Coronary artery (tissue), 2 donors: ENCODE data around the gene TERT.

ENCODE experiments used
- DNase-seq: peaks from one replicate; pipeline ENCODE4 v3.0.0-alpha.2; 2017; ENCODE audit warnings: low spot score
- H3K27ac ChIP-seq, 2 donors: fragments of 200-600 bp; sonication (generic); one replicate each; pipeline ENCODE4 v1.5.1; 2016 to 2019
- H3K4me3 ChIP-seq: fragments of 200-600 bp; sonication (generic); 2 replicates; pipeline ENCODE4 v1.5.1; 2016; ENCODE audit warnings: mild to moderate bottlenecking, moderate library complexity
- TF ChIP-seq, protein P1 (sequence below): fragments of 200-600 bp; sonication (generic); IDR thresholded peaks from one replicate; pipeline ENCODE4 v1.5.1; 2019; ENCODE audit warnings: antibody characterized with exemption

TERT gene

DNA sequence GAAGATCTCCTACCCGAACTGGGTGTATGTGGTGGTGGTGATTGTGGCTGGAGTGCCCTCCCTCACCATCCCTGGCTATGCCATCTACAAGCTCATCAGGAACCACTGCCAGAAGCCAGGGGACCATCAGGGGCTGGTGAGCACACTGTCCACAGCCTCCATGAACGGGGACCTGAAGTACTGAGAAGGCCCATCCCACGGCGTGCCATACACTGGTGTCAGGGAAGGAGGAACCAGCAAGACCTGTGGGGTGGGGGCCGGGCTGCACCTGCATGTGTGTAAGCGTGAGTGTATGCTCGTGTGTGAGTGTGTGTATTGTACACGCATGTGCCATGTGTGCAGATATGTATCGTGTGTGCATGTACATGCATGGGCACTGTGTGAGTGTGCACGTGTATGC is 73.1 kb downstream of the TERT start:
- Histone ChIP-seq H3K27ac (no peak overlapping the region), H3K4me3 (no peak overlapping the region)
- no peak for DNase-seq
- TF ChIP-seq, protein P1, sequence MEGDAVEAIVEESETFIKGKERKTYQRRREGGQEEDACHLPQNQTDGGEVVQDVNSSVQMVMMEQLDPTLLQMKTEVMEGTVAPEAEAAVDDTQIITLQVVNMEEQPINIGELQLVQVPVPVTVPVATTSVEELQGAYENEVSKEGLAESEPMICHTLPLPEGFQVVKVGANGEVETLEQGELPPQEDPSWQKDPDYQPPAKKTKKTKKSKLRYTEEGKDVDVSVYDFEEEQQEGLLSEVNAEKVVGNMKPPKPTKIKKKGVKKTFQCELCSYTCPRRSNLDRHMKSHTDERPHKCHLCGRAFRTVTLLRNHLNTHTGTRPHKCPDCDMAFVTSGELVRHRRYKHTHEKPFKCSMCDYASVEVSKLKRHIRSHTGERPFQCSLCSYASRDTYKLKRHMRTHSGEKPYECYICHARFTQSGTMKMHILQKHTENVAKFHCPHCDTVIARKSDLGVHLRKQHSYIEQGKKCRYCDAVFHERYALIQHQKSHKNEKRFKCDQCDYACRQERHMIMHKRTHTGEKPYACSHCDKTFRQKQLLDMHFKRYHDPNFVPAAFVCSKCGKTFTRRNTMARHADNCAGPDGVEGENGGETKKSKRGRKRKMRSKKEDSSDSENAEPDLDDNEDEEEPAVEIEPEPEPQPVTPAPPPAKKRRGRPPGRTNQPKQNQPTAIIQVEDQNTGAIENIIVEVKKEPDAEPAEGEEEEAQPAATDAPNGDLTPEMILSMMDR = no peak

DNA sequence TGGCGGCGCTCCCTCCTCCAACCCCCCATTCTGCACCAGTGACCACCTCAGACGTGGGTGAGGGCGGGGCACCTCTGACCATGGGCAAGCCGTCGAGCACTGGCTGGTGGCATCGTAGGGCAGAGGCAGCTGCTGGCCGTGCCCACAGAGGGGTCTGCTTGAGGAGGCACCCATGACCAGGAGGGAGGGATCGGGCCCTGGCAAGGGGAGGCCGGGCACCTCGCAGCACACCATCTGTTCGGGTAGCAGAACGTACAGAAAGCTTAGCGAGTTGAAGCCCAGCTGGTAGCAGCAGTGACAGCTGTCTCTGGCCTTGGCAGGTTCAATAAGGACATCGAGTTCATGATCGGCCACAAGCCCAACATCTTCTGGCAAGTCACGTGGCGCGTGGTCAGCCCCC is 74.0 kb downstream of the TERT start:
- Histone ChIP-seq H3K27ac (no peak overlapping the region), H3K4me3 (no peak overlapping the region)
- TF ChIP-seq, protein P1 = no peak
- no peak for DNase-seq

DNA sequence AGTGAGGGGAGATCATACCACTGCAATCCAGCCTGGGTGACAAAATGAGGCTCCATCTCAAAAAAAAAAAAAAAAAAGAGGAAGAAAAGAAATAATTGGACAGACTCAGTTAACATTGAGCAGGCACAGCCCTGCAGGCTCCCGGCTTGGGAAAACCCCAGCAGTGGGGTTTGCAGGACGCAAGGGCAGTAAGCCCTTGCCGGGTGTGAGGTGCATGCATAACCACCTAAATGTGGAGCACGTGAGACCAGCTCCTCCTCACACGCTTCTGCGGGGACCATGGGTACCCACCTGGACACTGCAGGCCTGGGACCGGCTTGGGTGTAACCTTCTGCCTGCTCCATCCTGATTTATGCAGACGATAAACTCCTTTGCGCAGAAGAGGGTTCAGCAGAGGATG is 74.5 kb downstream of the TERT start:
- no peak for DNase-seq
- TF ChIP-seq, protein P1 = no peak
- Histone ChIP-seq H3K27ac (no peak overlapping the region), H3K4me3 (no peak overlapping the region)

DNA sequence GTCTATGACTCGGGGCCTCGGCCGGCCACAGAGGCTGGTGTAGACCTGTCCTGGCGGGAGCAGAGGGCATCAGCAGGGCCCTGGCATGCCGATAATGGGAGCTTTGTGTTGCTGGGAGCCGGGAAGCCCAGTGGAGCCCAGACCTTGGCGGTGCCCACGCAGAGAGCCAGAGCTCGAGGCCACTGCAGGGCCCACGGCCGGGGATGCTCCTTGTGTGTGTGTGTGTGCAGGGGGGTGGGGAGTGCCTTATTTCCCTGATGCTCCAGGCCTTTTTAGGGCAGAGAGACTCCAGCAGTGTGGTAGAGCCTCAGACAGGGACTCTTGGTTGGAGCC is 75.1 kb downstream of the TERT start:
- H3K27ac ChIP-seq = no peak overlapping the region
- H3K4me3 ChIP-seq = no peak overlapping the region
- TF ChIP-seq, protein P1 = no peak
- DNase-seq = no peak

DNA sequence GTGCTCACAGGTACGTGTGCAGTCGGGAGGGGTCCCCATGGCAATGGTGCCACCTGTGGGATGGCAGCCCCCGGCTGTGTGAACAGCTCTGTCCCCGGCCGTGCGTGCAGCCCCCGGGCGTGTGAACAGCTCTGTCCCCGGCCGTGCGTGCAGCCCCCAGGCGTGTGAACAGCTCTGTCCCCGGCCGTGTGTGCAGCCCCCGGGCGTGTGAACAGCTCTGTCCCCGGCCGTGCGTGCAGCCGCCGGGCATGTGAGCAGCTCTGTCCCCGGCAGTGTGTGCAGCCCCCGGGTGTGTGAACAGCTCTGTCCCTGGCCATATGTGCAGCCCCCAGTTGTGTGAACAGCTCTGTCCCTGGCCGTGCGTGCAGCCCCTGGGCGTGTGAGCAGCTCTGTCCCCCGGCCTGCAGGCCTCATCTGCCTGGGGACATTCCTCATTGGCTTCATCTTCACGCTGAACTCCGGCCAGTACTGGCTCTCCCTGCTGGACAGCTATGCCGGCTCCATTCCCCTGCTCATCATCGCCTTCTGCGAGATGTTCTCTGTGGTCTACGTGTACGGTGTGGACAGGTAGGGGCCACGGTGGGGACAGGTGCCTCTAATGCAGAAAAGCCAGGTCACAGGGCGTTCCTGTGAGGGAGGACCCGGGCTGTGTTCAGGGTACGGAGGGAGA is 75.6 kb downstream of the TERT start:
- Histone ChIP-seq H3K4me3 (no peak overlapping the region), H3K27ac (no peak overlapping the region)
- no peak for DNase-seq
- TF ChIP-seq, protein P1 = no peak

DNA sequence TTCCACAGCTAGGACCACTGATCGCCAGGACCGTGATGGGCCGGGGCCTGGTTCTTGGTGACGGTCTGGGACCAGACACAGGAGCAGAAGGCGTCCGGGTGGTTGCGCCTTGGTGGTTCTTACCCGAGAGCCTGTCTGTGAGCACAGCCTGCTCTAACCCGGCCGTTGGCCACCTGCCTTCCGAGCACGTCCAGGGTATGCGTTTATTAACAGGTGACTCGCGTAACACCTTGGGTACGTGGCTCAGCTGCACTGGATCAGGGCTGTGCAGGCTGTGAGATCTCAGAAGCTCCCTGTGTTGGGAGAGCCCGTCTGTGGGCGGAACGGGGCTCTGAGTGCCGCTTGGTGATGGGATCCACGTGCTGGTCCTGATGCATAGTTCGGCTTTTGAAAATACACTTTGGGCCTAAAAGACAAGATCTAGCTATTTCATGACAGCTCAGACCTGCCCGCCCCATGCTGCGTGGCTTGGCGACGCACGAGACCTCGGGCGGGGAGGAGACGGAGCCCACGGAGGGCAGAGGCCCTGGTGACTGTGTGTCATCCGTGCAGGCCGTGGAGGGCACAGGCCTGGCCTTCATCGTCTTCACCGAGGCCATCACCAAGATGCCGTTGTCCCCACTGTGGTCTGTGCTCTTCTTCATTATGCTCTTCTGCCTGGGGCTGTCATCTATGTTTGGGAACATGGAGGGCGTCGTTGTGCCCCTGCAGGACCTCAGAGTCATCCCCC is 76.4 kb downstream of the TERT start:
- TF ChIP-seq, protein P1 = no peak
- no peak for DNase-seq
- no peak overlapping the region for H3K4me3 ChIP-seq
- H3K27ac ChIP-seq = no peak overlapping the region

DNA sequence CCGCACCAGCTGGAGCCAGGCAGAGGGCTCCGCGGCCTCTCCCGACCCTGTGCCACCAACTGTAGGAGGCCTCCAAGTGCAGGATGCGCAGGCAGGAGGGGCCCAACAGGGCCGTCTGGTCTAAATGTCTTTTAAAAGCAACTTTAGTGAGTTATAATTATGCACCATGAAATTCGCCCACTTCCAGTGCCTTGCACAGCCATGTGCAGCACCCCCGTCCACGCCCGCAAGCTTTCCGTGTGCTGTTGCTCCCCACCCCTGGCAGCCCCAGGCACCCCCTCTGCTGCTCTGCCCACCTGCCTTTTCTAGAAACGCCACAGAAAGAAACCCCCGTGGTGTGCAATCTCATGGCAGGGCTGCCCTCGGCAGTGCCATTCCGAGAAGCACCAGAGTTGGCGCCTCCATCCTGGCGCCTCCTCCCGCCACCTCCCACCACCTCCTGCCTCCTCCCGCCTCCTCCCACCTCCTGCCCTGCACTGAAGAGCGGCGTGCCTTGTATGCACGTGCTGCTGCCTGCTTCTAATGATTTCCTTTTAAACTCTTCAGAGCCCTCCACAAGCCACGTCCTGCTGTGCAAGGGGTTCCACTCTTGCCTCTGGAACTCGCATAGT is 77.2 kb downstream of the TERT start:
- no peak overlapping the region for H3K27ac ChIP-seq
- no peak for DNase-seq

More for the DNA sequence above, 77.2 kb downstream of the TERT start:
- no peak overlapping the region for H3K4me3 ChIP-seq
- TF ChIP-seq, protein P1 = no peak
